ENCODE measurements around the gene COPS6.

The COPS6 gene

GRCh38 chr7:100088621-100089457 lies at the start of gene COPS6:
COPS6 (plus strand) TSS chr7:100088969; CDS start chr7:100088991, 22 bp downstream.
- peak; percentile 91 to 92 for DNase-seq

GRCh38 chr7:100040575-100040974 lies 48.2 kb upstream of the COPS6 start:
- DNase-seq, result no peak

GRCh38 chr7:100044718-100045117 lies 44.1 kb upstream of the COPS6 start:
- DNase-seq, result peak in 1 of 2 donors; percentile 13

GRCh38 chr7:100048680-100049079 lies 40.1 kb upstream of the COPS6 start:
- no peak for DNase-seq

- peak; percentile 87 for DNase-seq
Observed at GRCh38 chr7:100049441-100050291, 39.1 kb upstream of the COPS6 start, which contains the start of gene ZSCAN21. ZSCAN21 (plus strand) TSS chr7:100049774; CDS start chr7:100057007, 7,233 bp downstream.

- DNase-seq, result no peak
Observed at GRCh38 chr7:100051611-100052010, 37.2 kb upstream of the COPS6 start.

GRCh38 chr7:100053215-100053614 lies 35.6 kb upstream of the COPS6 start:
- DNase-seq, result no peak

- no peak for DNase-seq
Observed at GRCh38 chr7:100057006-100057405, 31.8 kb upstream of the COPS6 start.

- no peak for DNase-seq
Observed at GRCh38 chr7:100059251-100059739, 29.5 kb upstream of the COPS6 start.

- no peak for DNase-seq
Observed at GRCh38 chr7:100061518-100062193, 27.1 kb upstream of the COPS6 start.

GRCh38 chr7:100063376-100063775 lies 25.4 kb upstream of the COPS6 start:
- no peak for DNase-seq

GRCh38 chr7:100064162-100064561 lies 24.6 kb upstream of the COPS6 start:
- DNase-seq, result no peak

- no peak for DNase-seq
Observed at GRCh38 chr7:100065452-100066186, 23.1 kb upstream of the COPS6 start.

GRCh38 chr7:100066953-100067352 lies 21.8 kb upstream of the COPS6 start:
- DNase-seq, result no peak

- no peak for DNase-seq
Observed at GRCh38 chr7:100069991-100070390, 18.8 kb upstream of the COPS6 start.

- DNase-seq, result no peak
Observed at GRCh38 chr7:100071018-100071723, 17.6 kb upstream of the COPS6 start.

- DNase-seq, result no peak
Observed at GRCh38 chr7:100072462-100072861, 16.3 kb upstream of the COPS6 start.

- no peak for DNase-seq
Observed at GRCh38 chr7:100074841-100075240, 13.9 kb upstream of the COPS6 start.

- no peak for DNase-seq
Observed at GRCh38 chr7:100075418-100075817, 13.4 kb upstream of the COPS6 start.

- no peak for DNase-seq
Observed at GRCh38 chr7:100077205-100077604, 11.6 kb upstream of the COPS6 start.

GRCh38 chr7:100079024-100079560 lies 9.7 kb upstream of the COPS6 start:
- DNase-seq, result no peak

Data from stimulated activated CD4-positive, alpha-beta T cell treated with anti-CD3 and anti-CD28 coated beads, Interleukin-2, amount 100 ng/mL, for 24 hours (primary cell).